ENCODE data around the gene DES. TPM values are rescaled to one million over a fixed set of nuclear protein-coding genes. Genes with fewer than 3 reads are reported as not detected.

DES gene
- total RNA-seq, 1 experiment from 2014 or later, result 4.2 TPM

- TF ChIP-seq YY1 (IDR thresholded peaks at IDR 0.05; ENCODE audit: extremely low read depth, insufficient replicate concordance, low read depth, low read length) (no peak), SIN3A (IDR thresholded peaks at IDR 0.05; ENCODE audit: low read depth) (no peak), CEBPB (IDR thresholded peaks at IDR 0.05; ENCODE audit: low read depth) (no peak)
Observed at GRCh38 chr2:219443016-219443696, 25.0 kb downstream of the DES start (continued).

- ATAC-seq (no peak), DNase-seq (ENCODE audit: low read depth, low spot score) (no peak)
- Histone ChIP-seq H3K9me3 (ENCODE audit: control insufficient read depth in 1 of 2, insufficient read depth in 1 of 2, low read depth in 1 of 2, low read length in 2 of 2) (no peaks in the 10 kb centered on the region), H3K9ac (ENCODE audit: low read length) (no peak overlapping the region), H3K4me2 (ENCODE audit: low read length) (no peak overlapping the region), H3K4me3 (replicated peaks in 1 of 2; ENCODE audit: low read depth in 1 of 2, low read length in 2 of 2) (no peak overlapping the region), H3K4me1 (ENCODE audit: control insufficient read depth in 1 of 2, insufficient read depth in 2 of 2, low read length in 2 of 2) (peaks cover 12 to 32% of the 10 kb centered on the region in 2 experiments), H4K20me1 (ENCODE audit: insufficient read depth) (no peaks in the 10 kb centered on the region), H3K79me2 (ENCODE audit: insufficient read depth, low read length) (no peaks in the 10 kb centered on the region), H3K9me2 (ENCODE audit: insufficient read depth) (no peaks in the 10 kb centered on the region), H2AFZ (ENCODE audit: low read depth, low read length, poor library complexity, severe bottlenecking) (no peak overlapping the region), H3K27ac (ENCODE audit: low read depth, low read length) (no peak overlapping the region), H3K36me3 (ENCODE audit: control insufficient read depth in 1 of 2, insufficient read depth in 2 of 2, low read length in 2 of 2) (peaks cover 0 to 3% of the 10 kb centered on the region in 2 experiments; a peak in 1 of 4 replicates), H3K27me3 (ENCODE audit: insufficient read depth, low read length) (no peaks in the 10 kb centered on the region)
- TF ChIP-seq TCF7L2 (IDR thresholded peaks at IDR 0.05; ENCODE audit: borderline replicate concordance, extremely low read depth, insufficient read depth, insufficient read length) (no peak), FOSL1 (IDR thresholded peaks at IDR 0.05; ENCODE audit: low read depth) (no peak), JUND (IDR thresholded peaks at IDR 0.05) (no peak), REST (IDR thresholded peaks at IDR 0.05; ENCODE audit: low read depth) (no peak), CBX3 (IDR thresholded peaks at IDR 0.05; ENCODE audit: low read depth) (no peak), POLR2AphosphoS5 (IDR thresholded peaks at IDR 0.05; ENCODE audit: low read depth, low read length) (no peak), EZH2phosphoT487 (IDR thresholded peaks at IDR 0.05; ENCODE audit: borderline replicate concordance) (no peak), ZNF274 (IDR thresholded peaks at IDR 0.05; ENCODE audit: low read depth, low read length) (no peak), CTCF (IDR thresholded peaks at IDR 0.05 in 2 of 3, conservative IDR thresholded peaks at IDR 0.05 in 1 of 3; ENCODE audit: borderline replicate concordance in 1 of 3, insufficient read depth in 1 of 3, low read depth in 2 of 3, low read length in 2 of 3) (no peak), MAX (IDR thresholded peaks at IDR 0.05) (no peak), EZH2 (IDR thresholded peaks at IDR 0.05) (no peak)
- BruUV-seq (replicated peaks), result no TSS peak
- ChIA-PET POLR2A (no interaction called here), RAD21 (ENCODE audit: low non-redundant PET in 1 of 2, low total read pairs in 2 of 2, uncharacterized antibody in 2 of 2, unreplicated experiment in 2 of 2) (no interaction called here), CTCF (no interaction called here)
- intact Hi-C loops (cut with micrococcal nuclease), result no loop called here
Observed at GRCh38 chr2:219443697-219444023, 25.5 kb downstream of the DES start.

All from HCT116 (cell line).